H9 (cell line): ENCODE measurements around the gene CD163L1. TPM values are rescaled to one million over a fixed set of nuclear protein-coding genes. Genes with fewer than 3 reads are reported as not detected.

Experiments
- DNase-seq: peaks from one replicate; pipeline ENCODE4 v3.0.0-alpha.2; 2017
- H2AFZ ChIP-seq: one replicate; pipeline ENCODE4 v1.6.1; 2013; ENCODE audit warnings: mild to moderate bottlenecking, low read length, control low read depth, moderate library complexity
- H2AK5ac ChIP-seq: 2 replicates; pipeline ENCODE4 v1.6.1; 2013; ENCODE audit warnings: low read length, control low read depth, mixed read lengths; ENCODE audit not compliant: insufficient read length
- H2BK120ac ChIP-seq: one replicate; pipeline ENCODE4 v1.6.1; 2013; ENCODE audit warnings: low read depth, mild to moderate bottlenecking, low read length, control low read depth, inconsistent platforms; ENCODE audit not compliant: poor library complexity, severe bottlenecking
- H2BK12ac ChIP-seq: 2 replicates; pipeline ENCODE4 v1.6.1; 2013; ENCODE audit warnings: low read length, control low read depth, mixed read lengths, low read depth; ENCODE audit not compliant: insufficient read length
- H2BK15ac ChIP-seq: 2 replicates; pipeline ENCODE4 v1.6.1; 2013; ENCODE audit warnings: low read depth, low read length, control low read depth
- H2BK20ac ChIP-seq: one replicate; pipeline ENCODE4 v1.6.1; 2013; ENCODE audit warnings: low read depth, mild to moderate bottlenecking, low read length, control low read depth, inconsistent platforms; ENCODE audit not compliant: poor library complexity, severe bottlenecking
- H2BK5ac ChIP-seq: 2 replicates; pipeline ENCODE4 v1.6.1; 2013; ENCODE audit warnings: low read length, control low read depth, mixed read lengths; ENCODE audit not compliant: insufficient read length
- H3K14ac ChIP-seq: 2 replicates; pipeline ENCODE4 v1.6.1; 2013; ENCODE audit warnings: low read length, control low read depth; ENCODE audit not compliant: insufficient read depth
- H3K18ac ChIP-seq: 2 replicates; pipeline ENCODE4 v1.6.1; 2013; ENCODE audit warnings: low read depth, mild to moderate bottlenecking, mixed read lengths, low read length, control low read depth; ENCODE audit not compliant: insufficient read length
- H3K23ac ChIP-seq: 2 replicates; pipeline ENCODE4 v1.6.1; 2013; ENCODE audit warnings: low read length, control low read depth, mixed read lengths, low read depth; ENCODE audit not compliant: insufficient read length
- H3K23me2 ChIP-seq: 2 replicates; pipeline ENCODE4 v1.6.1; 2013; ENCODE audit warnings: low read depth, mild to moderate bottlenecking, mixed read lengths, low read length, control low read depth; ENCODE audit not compliant: insufficient read length, poor library complexity, severe bottlenecking
- H3K27ac ChIP-seq: 2 replicates; pipeline ENCODE4 v1.5.1; 2013; ENCODE audit warnings: low read length, control low read depth, mixed read lengths, low read depth; ENCODE audit not compliant: insufficient read length
- H3K27me3 ChIP-seq: 2 replicates; pipeline ENCODE4 v1.6.1; 2013; ENCODE audit warnings: low read length, control low read depth, inconsistent platforms; ENCODE audit not compliant: insufficient read depth
- H3K4ac ChIP-seq: 2 replicates; pipeline ENCODE4 v1.6.1; 2013; ENCODE audit warnings: low read depth, mild to moderate bottlenecking, control low read depth, inconsistent platforms, low read length, moderate library complexity
- H3K4me1 ChIP-seq: 2 replicates; pipeline ENCODE4 v1.6.1; 2013; ENCODE audit warnings: low read length, control low read depth, inconsistent platforms; ENCODE audit not compliant: insufficient read depth
- H3K4me2 ChIP-seq: 2 replicates; pipeline ENCODE4 v1.6.1; 2013; ENCODE audit warnings: low read length, control low read depth, mixed read lengths; ENCODE audit not compliant: insufficient read length, insufficient read depth
- H3K56ac ChIP-seq: 2 replicates; pipeline ENCODE4 v1.6.1; 2013; ENCODE audit warnings: low read depth, mild to moderate bottlenecking, mixed read lengths, low read length, control low read depth; ENCODE audit not compliant: insufficient read length
- H3K79me1 ChIP-seq: 2 replicates; pipeline ENCODE4 v1.6.1; 2013; ENCODE audit warnings: low read depth, mild to moderate bottlenecking, moderate library complexity, low read length, control low read depth, inconsistent platforms; ENCODE audit not compliant: insufficient read depth, poor library complexity, severe bottlenecking
- H3K79me2 ChIP-seq: 2 replicates; pipeline ENCODE4 v1.6.1; 2013; ENCODE audit warnings: low read length, control low read depth, inconsistent platforms; ENCODE audit not compliant: insufficient read depth
- H3K9ac ChIP-seq: 2 replicates; pipeline ENCODE4 v1.6.1; 2013; ENCODE audit warnings: low read length, control low read depth, mixed read lengths; ENCODE audit not compliant: insufficient read length; ENCODE audit errors: extremely low read depth
- H3K9me3 ChIP-seq: one replicate; pipeline ENCODE4 v1.6.1; 2013; ENCODE audit warnings: low read depth, low read length, inconsistent platforms; ENCODE audit not compliant: control insufficient read depth
- H3T11ph ChIP-seq: one replicate; pipeline ENCODE4 v1.6.1; 2013; ENCODE audit warnings: mild to moderate bottlenecking, low read length, control low read depth, inconsistent platforms
- H4K20me1 ChIP-seq: one replicate; pipeline ENCODE4 v1.6.1; 2013; ENCODE audit not compliant: control insufficient read depth, insufficient read length, insufficient read depth
- H4K5ac ChIP-seq: 2 replicates; pipeline ENCODE4 v1.6.1; 2013; ENCODE audit warnings: low read depth, mild to moderate bottlenecking, mixed read lengths, low read length, control low read depth; ENCODE audit not compliant: insufficient read length
- H4K8ac ChIP-seq: replicated peaks from 2 replicates; pipeline ENCODE4 v1.6.1; 2013; ENCODE audit warnings: low read length, control low read depth, mixed read lengths, low read depth; ENCODE audit not compliant: insufficient read length
- H4K91ac ChIP-seq: 2 replicates; pipeline ENCODE4 v1.6.1; 2013; ENCODE audit warnings: low read depth, mild to moderate bottlenecking, moderate library complexity, mixed read lengths, low read length, control low read depth; ENCODE audit not compliant: insufficient read length
- H3K27ac Mint-ChIP-seq, 3 experiments: 2 replicates in 2 of 3; 3 replicates in 1 of 3; pipeline ENCODE4 v1.8.0; 2020 to 2021; ENCODE audit warnings: mixed read lengths in 3 of 3, mild to moderate bottlenecking in 1 of 3, moderate library complexity in 1 of 3
- H3K27me3 Mint-ChIP-seq: 2 replicates; pipeline ENCODE4 v1.8.0; 2021; ENCODE audit warnings: low read depth, mild to moderate bottlenecking, moderate library complexity, mixed read lengths
- H3K36me3 Mint-ChIP-seq, 3 experiments: 2 replicates in 2 of 3; 3 replicates in 1 of 3; pipeline ENCODE4 v1.8.0; 2020 to 2021; ENCODE audit warnings: low read depth in 3 of 3, mixed read lengths in 3 of 3; ENCODE audit not compliant: insufficient read depth in 1 of 3
- H3K4me1 Mint-ChIP-seq, 2 experiments: 2 replicates each; pipeline ENCODE4 v1.8.0; 2020; ENCODE audit warnings: mixed read lengths in 2 of 2
- H3K4me3 Mint-ChIP-seq, 2 experiments: 2 replicates in 1 of 2; 3 replicates in 1 of 2; pipeline ENCODE4 v1.8.0; 2020 to 2021; ENCODE audit warnings: mild to moderate bottlenecking in 2 of 2, mixed read lengths in 2 of 2, moderate library complexity in 1 of 2
- H3K9me3 Mint-ChIP-seq, 2 experiments: 2 replicates in 1 of 2; 3 replicates in 1 of 2; pipeline ENCODE4 v1.8.0; 2020; ENCODE audit warnings: mild to moderate bottlenecking in 2 of 2, mixed read lengths in 2 of 2, moderate library complexity in 1 of 2
- CTCF ChIP-seq: fragments of 200-600 bp; sonication (generic); conservative IDR thresholded peaks from 3 replicates; pipeline ENCODE4 v1.8.0; 2021; ENCODE audit warnings: antibody characterized with exemption, mild to moderate bottlenecking
- WGBS: extraction: QIAGEN DNeasy Blood & Tissue Kit; methylation state at CpG from one replicate; pipeline ENCODE4 v1.1.7; 2013; ENCODE audit warnings: missing lambda C conversion rate, low lambda C conversion rate, mixed read lengths; ENCODE audit not compliant: insufficient read length; ENCODE audit errors: extremely low coverage; 5-methylcytosine and 5-hydroxymethylcytosine counted together
- total RNA-seq: library from RNA; stranded (reverse); gene quantifications from 2 replicates; pipeline ENCODE4 v1.2.1, GENCODE V29; 2021

The CD163L1 gene
- total RNA-seq, 1 experiment from 2014 or later = 0.39 TPM

GRCh38 chr12:7483343-7483742 is 39.4 kb upstream of the CD163L1 start:
- Mint-ChIP-seq H3K4me1 (no peaks in the 10 kb centered on the region), H3K9me3 (no peaks in the 10 kb centered on the region), H3K27ac (no peak overlapping the region; a peak in 1 of 7 replicates), H3K27me3 (peaks cover 5% of the 10 kb centered on the region; the same call in 1 of the 2 replicates), H3K36me3 (no peaks in the 10 kb centered on the region; a peak in 1 of 7 replicates), H3K4me3 (no peak overlapping the region)
- H2AK5ac ChIP-seq = no peak overlapping the region
- no CpG with 5 or more reads among the region's 5 CpGs for WGBS
- no peak overlapping the region for H3K9ac ChIP-seq
- H3K79me1 ChIP-seq = no peaks in the 10 kb centered on the region
- H3T11ph ChIP-seq = no peak overlapping the region
- no peaks in the 10 kb centered on the region for H4K20me1 ChIP-seq
- no peak overlapping the region for H2BK20ac ChIP-seq
- H3K27me3 ChIP-seq = no peaks in the 10 kb centered on the region
- H2AFZ ChIP-seq = no peak overlapping the region
- no peak overlapping the region for H2BK15ac ChIP-seq
- H3K79me2 ChIP-seq = no peaks in the 10 kb centered on the region
- no peak overlapping the region for H3K18ac ChIP-seq
- no peak for TF ChIP-seq CTCF
- H3K14ac ChIP-seq = no peak overlapping the region
- no peaks in the 10 kb centered on the region for H3K23me2 ChIP-seq
- H4K91ac ChIP-seq = no peak overlapping the region
- DNase-seq = no peak
- no peaks in the 10 kb centered on the region for H3K9me3 ChIP-seq
- no peak overlapping the region for H4K5ac ChIP-seq
- H3K56ac ChIP-seq = no peak overlapping the region
- H3K27ac ChIP-seq = no peak overlapping the region
- H3K4ac ChIP-seq = no peak overlapping the region
- no peak overlapping the region for H4K8ac ChIP-seq
- H2BK12ac ChIP-seq = no peak overlapping the region
- H3K23ac ChIP-seq = no peak overlapping the region
- no peaks in the 10 kb centered on the region for H3K4me1 ChIP-seq
- no peak overlapping the region for H2BK120ac ChIP-seq
- no peak overlapping the region for H2BK5ac ChIP-seq
- no peak overlapping the region for H3K4me2 ChIP-seq
